Measurements from ENCODE around the gene TRIM46.

Gene TRIM46

GRCh38 chr1:155134880-155135414 is 38.7 kb upstream of the TRIM46 start:
- H3K27me3 ChIP-seq, result peaks cover 0 to 16% of the 10 kb centered on the region in 2 donors
- peak overlapping the region; percentile 64 to 75 for H3K4me3 ChIP-seq
- peaks cover 0 to 41% (median 33%) of the 10 kb centered on the region in 4 donors for H3K4me1 ChIP-seq
- peaks cover 0 to 36% (median 0%) of the 10 kb centered on the region in 3 donors for H3K36me3 ChIP-seq
- intact Hi-C loops (cut with DNase I; ENCODE audit: low total_unique reads), result no loop called here
- no peaks in the 10 kb centered on the region for H3K9me3 ChIP-seq
- H3K27ac ChIP-seq, result peak overlapping the region; percentile 93 to 97
- peak; percentile 94 to 96 for DNase-seq
- TF ChIP-seq CTCF (IDR thresholded peaks at IDR 0.05), result no peak

- Histone ChIP-seq H3K4me3 (peak within 1 kb of the TSS; percentile 64 to 75), H3K27ac (peak within 1 kb of the TSS; percentile 93 to 97), H3K27me3 (peaks cover 0 to 10% of the 10 kb centered on the region in 2 donors), H3K4me1 (peaks cover 0 to 41% (median 34%) of the 10 kb centered on the region in 4 donors), H3K36me3 (peaks cover 0 to 36% (median 0%) of the 10 kb centered on the region in 3 donors), H3K9me3 (no peaks in the 10 kb centered on the region)
- intact Hi-C loops (cut with DNase I; ENCODE audit: low total_unique reads), result no loop called here
- peak; percentile 46 to 67 for TF ChIP-seq CTCF (IDR thresholded peaks at IDR 0.05)
- peak; percentile 91 to 97 for DNase-seq
Observed at GRCh38 chr1:155135415-155136028, 38.1 kb upstream of the TRIM46 start, which contains the start of gene SLC50A1. Gene SLC50A1 (plus strand): TSS chr1:155135852. CDS start chr1:155135912, 60 bp downstream.

- H3K27me3 ChIP-seq, result peaks cover 0 to 2% of the 10 kb centered on the region in 2 donors
- intact Hi-C loops (cut with DNase I; ENCODE audit: low total_unique reads), result no loop called here
- no peaks in the 10 kb centered on the region for H3K9me3 ChIP-seq
- TF ChIP-seq CTCF (IDR thresholded peaks at IDR 0.05), result no peak
- H3K4me1 ChIP-seq, result peaks cover 0 to 42% (median 34%) of the 10 kb centered on the region in 4 donors
- peak overlapping the region; percentile 64 to 75 for H3K4me3 ChIP-seq
- peak overlapping the region; percentile 93 to 97 for H3K27ac ChIP-seq
- DNase-seq, result no peak
- H3K36me3 ChIP-seq, result peaks cover 0 to 29% (median 0%) of the 10 kb centered on the region in 3 donors
Observed at GRCh38 chr1:155136748-155137147, 36.9 kb upstream of the TRIM46 start.

- Histone ChIP-seq H3K27me3 (no peaks in the 10 kb centered on the region), H3K9me3 (no peaks in the 10 kb centered on the region), H3K36me3 (peaks cover 0 to 23% (median 0%) of the 10 kb centered on the region in 3 donors), H3K27ac (peak overlapping the region; percentile 93 to 97), H3K4me1 (peaks cover 0 to 42% (median 34%) of the 10 kb centered on the region in 4 donors), H3K4me3 (no peak overlapping the region)
- no peak for DNase-seq
- TF ChIP-seq CTCF (IDR thresholded peaks at IDR 0.05), result no peak
- intact Hi-C loops (cut with DNase I; ENCODE audit: low total_unique reads), result no loop called here
Observed at GRCh38 chr1:155137154-155137949, 36.3 kb upstream of the TRIM46 start.

- Histone ChIP-seq H3K4me1 (peaks cover 0 to 32% (median 25%) of the 10 kb centered on the region in 4 donors), H3K36me3 (no peaks in the 10 kb centered on the region), H3K27me3 (no peaks in the 10 kb centered on the region), H3K4me3 (peak within 1 kb of the TSS; percentile 67 to 85), H3K27ac (peak within 1 kb of the TSS; percentile 90 to 92), H3K9me3 (no peaks in the 10 kb centered on the region)
- DNase-seq, result peak; percentile 91 to 93
- intact Hi-C loops (cut with DNase I; ENCODE audit: low total_unique reads), result no loop called here
- TF ChIP-seq CTCF (IDR thresholded peaks at IDR 0.05), result no peak
Observed at GRCh38 chr1:155139895-155140629, 33.6 kb upstream of the TRIM46 start, which contains the start of gene DPM3. Gene DPM3 (minus strand): TSS chr1:155140531. CDS start chr1:155140240, 291 bp downstream.
